Kidney capillary endothelial cell (primary cell): ENCODE data around the gene DICER1.
A peak's percentile ranks its signal among the peaks of the same experiment; 100 is the strongest.

Source experiments
- DNase-seq: peaks from one replicate; pipeline ENCODE4 v3.0.0-alpha.2; 2018; ENCODE audit warnings: low spot score

Gene DICER1

DNA sequence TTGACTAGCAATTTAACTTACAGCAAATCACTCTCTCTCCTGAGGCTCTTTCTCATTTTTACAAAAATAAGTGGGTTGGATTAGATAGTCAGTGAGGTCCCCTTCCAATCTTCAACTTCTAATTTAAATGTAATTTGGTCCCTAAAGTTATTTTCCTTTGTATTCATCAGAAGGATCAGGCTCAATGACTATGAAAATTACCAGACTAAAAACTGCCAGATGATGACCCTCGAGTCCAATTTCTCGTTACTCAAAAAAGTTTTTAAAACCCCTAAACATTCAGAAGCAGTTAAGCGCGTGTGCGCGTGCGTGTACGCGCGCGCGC, 34.7 kb downstream of the DICER1 start:
- DNase-seq, result no peak

- DNase-seq, result no peak
Measured at GRCh38 chr14:95121911-95122620, 35.3 kb downstream of the DICER1 start.

- no peak for DNase-seq
Measured at GRCh38 chr14:95119336-95119735, 38.0 kb downstream of the DICER1 start.

DNA sequence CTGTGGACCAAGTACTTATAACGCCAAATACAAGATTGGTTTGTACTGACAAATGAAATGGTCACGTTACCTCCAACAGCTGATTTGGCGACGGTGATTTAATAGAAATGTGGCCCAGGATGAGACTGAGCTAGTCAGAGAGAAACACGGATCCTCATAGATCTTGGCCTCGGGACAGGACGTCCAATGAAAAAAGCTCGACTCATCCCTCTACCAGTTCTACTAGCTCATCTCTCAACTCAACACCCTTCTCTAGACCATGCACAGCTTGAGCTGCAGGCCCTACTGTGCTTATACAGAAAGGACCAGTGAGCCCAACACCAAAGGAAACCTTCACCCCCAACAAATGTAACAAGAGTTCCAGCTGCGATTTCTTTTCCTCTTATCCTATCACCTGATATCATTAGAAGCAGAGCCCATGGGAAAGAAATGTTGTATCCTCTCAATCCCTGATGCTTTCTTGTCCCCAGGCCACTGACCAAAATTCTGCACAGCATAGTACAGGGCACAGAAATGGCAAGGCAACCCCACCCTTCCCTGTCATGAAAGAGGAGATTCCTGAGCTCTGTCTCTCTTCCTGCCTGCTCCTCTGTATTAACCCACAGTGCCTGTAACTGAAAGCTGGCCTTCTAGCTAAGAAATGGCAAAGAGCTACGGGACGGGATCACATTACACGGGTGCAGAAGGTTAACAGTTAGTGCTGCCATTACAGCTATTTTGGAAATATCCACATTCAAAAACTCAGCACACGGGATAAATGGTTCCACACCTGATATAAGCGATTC, 39.2 kb downstream of the DICER1 start:
- no peak for DNase-seq

DNA sequence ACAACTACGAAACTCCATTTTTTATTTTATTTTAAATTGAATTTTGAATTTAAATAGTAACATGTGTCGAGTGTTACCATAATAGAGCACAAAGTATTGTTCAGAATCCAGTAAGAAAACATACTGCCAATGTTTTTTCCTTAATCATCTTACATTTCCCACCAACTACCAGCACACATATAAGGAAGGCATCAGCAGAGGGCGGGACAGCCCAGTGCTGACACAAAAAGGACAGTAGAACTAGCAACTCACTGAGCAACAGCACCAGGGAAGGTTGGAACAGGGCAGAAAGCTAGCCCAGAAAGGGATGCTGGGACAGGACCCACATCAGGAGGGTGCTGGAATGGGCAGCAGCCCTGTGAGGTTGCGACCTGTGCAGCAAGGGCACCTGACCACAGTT, 43.9 kb downstream of the DICER1 start:
- DNase-seq, result no peak

- DNase-seq, result no peak
Measured at GRCh38 chr14:95111507-95112164, 45.7 kb downstream of the DICER1 start.

- DNase-seq, result no peak
Measured at GRCh38 chr14:95110178-95110577, 47.2 kb downstream of the DICER1 start.

DNA sequence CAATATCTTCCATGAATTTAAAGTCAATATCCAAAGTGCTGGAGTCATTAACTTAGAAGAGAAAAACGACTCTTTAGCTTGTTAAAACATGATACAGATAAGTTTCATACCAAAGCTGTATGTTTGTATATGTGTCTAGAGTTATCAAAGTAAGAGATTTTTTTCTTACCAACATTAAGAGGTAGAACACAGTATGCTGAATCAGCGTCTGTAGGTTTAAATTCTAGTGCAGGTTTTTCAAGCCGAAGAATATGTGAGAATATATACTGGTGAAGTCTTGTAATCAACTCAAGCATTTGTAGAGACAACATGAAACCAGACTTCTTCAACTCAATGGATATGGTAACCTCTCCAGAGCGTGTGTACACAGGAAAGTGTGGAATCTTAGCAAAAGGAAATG, 49.6 kb downstream of the DICER1 start:
- DNase-seq, result no peak

DNA sequence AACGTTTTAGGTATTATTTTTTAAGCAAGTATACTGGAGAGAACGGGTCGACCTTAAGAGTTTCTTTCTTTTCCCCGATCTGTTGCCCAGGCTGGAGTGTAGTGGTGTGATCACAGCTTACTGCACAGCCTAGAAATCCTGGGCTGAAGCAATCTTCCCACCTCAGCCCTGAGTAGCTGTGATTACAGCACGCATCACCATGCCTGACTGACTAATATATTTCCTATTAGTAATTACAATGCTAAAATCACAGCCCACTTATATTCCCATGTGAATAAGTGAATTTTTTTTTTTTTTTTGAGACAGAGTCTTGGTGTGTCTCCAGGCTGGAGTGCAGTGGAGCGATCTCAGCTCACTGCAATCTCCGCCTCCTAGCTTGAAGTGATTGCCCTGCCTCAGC, 50.4 kb downstream of the DICER1 start:
- DNase-seq, result peak; percentile 56

- DNase-seq, result no peak
Measured at GRCh38 chr14:95104911-95105310, 52.4 kb downstream of the DICER1 start.

- DNase-seq, result no peak
Measured at GRCh38 chr14:95102680-95103044, 54.7 kb downstream of the DICER1 start.

GRCh38 chr14:95101736-95102679, 55.3 kb downstream of the DICER1 start:
- DNase-seq, result no peak

DNA sequence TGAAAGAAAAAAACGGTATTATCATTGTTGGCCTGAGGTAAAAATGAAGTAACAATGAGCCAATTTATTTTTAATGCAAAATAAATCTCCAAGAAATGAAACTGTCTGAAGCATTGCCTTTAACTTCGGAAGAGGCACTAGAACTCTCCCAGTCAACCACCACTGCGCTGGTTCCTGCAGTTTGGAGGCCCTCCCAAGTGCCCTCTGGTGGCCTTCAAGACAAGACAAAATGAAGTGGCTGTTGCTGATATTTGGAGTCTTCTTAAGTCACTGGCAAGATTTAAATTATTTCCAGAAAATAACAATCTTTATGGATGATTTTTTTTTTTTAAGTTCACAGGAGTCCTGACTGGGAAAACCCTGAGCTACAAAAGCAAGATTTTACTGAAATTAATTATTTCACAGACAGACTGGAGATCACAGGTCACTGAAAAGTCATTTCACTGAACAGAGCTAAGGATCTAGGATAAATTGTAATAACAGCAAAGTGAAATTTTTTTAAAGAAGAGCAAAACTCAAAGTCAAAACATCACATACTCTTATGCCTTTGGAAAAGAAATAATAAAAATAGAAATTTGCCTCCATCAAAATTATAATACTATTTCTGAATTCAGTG, 58.2 kb downstream of the DICER1 start:
- peak; percentile 61 for DNase-seq

GRCh38 chr14:95097385-95097784, 59.9 kb downstream of the DICER1 start:
- no peak for DNase-seq

DNA sequence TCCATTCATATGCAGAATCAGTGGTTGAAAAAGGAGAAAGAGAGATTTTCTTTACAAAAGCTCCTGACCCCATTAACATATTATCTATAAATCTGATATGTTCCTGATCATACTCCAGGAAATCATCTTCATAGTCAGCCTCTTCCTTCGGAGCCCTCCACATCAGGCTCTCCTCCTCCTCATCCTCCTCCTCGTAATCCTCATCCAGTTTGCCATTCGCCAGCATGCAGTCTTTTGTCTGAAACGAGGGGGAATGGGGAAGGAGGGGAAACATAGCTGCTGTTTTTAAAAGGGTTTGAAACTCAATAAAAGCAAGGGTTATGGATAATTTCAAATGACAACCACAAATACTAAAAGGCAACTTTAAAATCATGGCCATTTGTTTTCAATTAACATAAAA, 60.9 kb downstream of the DICER1 start:
- DNase-seq, result no peak

- no peak for DNase-seq
Measured at GRCh38 chr14:95095996-95096395, 61.3 kb downstream of the DICER1 start.

GRCh38 chr14:95092723-95093122, 64.6 kb downstream of the DICER1 start:
- DNase-seq, result no peak

- DNase-seq, result no peak
Measured at GRCh38 chr14:95091581-95091980, 65.7 kb downstream of the DICER1 start.

DNA sequence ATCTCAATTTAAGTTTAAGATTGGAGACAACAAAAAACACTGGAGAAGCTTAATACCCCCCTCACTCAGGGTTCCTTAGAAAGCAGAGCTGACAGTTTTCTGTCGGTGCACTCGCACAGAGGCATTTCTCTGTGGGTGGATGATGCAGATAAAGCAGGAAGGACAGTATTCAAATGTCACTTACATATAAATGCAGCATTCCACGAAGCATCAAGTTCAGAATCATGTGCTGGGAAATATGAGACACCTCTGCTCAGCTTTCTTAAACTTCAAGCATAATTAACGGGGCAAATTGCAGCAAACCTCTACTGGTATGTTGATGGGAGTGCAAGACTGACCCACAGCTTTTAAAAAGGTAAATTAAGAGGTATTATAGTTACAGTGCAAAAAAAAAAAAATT, 68.7 kb downstream of the DICER1 start:
- DNase-seq, result no peak

DNA sequence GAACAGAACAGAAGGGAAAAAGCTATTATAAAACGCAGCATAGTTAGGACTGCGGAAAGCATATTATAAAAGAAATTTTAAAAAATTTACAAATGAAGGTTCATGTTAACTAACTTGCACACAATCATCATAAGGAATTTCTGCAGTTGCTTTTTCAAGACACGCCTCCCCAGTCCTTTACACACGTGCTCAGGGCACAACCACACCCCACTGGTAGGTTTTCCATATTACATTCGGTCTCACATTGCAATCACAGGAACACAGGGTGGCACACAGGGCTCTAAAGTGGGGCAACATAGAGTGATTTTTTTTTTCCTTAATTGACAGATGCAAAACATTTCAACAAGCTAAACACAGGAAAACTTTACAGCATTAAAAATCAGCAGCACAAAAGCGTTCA, 69.7 kb downstream of the DICER1 start:
- no peak for DNase-seq

GRCh38 chr14:95085321-95085720, 72.0 kb downstream of the DICER1 start:
- no peak for DNase-seq

GRCh38 chr14:95078867-95079266, 78.5 kb downstream of the DICER1 start:
- DNase-seq, result no peak
